Mucosa of rectum (tissue), 2 donors: ENCODE measurements around the gene ADORA1.
A peak's percentile ranks its signal among the peaks of the same experiment; 100 is the strongest.

Experiments used
- H3K27ac ChIP-seq, 2 donors: one replicate each; pipeline ENCODE4 v1.7.0; 2013; ENCODE audit warnings: inconsistent platforms in 2 of 2, low read depth in 2 of 2, low read length in 2 of 2
- H3K27me3 ChIP-seq, 2 donors: one replicate each; pipeline ENCODE4 v1.7.0; 2013; ENCODE audit warnings: low read length in 2 of 2; ENCODE audit not compliant: control insufficient read depth in 2 of 2, insufficient read depth in 2 of 2
- H3K36me3 ChIP-seq, 2 donors: one replicate each; pipeline ENCODE4 v1.7.0; 2013; ENCODE audit warnings: low read length in 2 of 2; ENCODE audit not compliant: control insufficient read depth in 2 of 2, insufficient read depth in 2 of 2
- H3K4me1 ChIP-seq, 2 donors: one replicate each; pipeline ENCODE4 v1.7.0; 2013; ENCODE audit warnings: low read length in 2 of 2, mild to moderate bottlenecking in 1 of 2; ENCODE audit not compliant: control insufficient read depth in 2 of 2, insufficient read depth in 2 of 2
- H3K4me3 ChIP-seq, 2 donors: one replicate each; pipeline ENCODE4 v1.7.0; 2013; ENCODE audit warnings: low read length in 2 of 2
- H3K9ac ChIP-seq, 2 donors: one replicate each; pipeline ENCODE4 v1.7.0; 2013; ENCODE audit warnings: low read length in 2 of 2, low read depth in 1 of 2, mild to moderate bottlenecking in 1 of 2
- H3K9me3 ChIP-seq, 2 donors: one replicate each; pipeline ENCODE4 v1.7.0; 2013; ENCODE audit warnings: low read length in 2 of 2; ENCODE audit not compliant: control insufficient read depth in 2 of 2
- donor health status: healthy.
- donor health status: Normal muscosa, but diverticular disease.

ADORA1 gene

GRCh38 chr1:203129501-203130231, 2.1 kb downstream of the ADORA1 start:
- no peak overlapping the region for H3K27ac ChIP-seq
- peaks cover 17 to 22% of the 10 kb centered on the region in 2 donors for H3K27me3 ChIP-seq
- no peaks in the 10 kb centered on the region for H3K36me3 ChIP-seq
- no peaks in the 10 kb centered on the region for H3K9me3 ChIP-seq
- no peak overlapping the region for H3K9ac ChIP-seq
- H3K4me1 ChIP-seq = peaks cover 12 to 13% of the 10 kb centered on the region in 2 donors
- no peak overlapping the region for H3K4me3 ChIP-seq

- Histone ChIP-seq H3K4me3 (no peak overlapping the region), H3K9me3 (no peaks in the 10 kb centered on the region), H3K27ac (no peak overlapping the region), H3K27me3 (peaks cover 13 to 16% of the 10 kb centered on the region in 2 donors), H3K4me1 (peaks cover 12 to 13% of the 10 kb centered on the region in 2 donors), H3K9ac (no peak overlapping the region), H3K36me3 (no peaks in the 10 kb centered on the region)
These were observed 2.9 kb downstream of the ADORA1 start for GRCh38 chr1:203130358-203130985.

- H3K9ac ChIP-seq = no peak overlapping the region
- H3K4me3 ChIP-seq = no peak overlapping the region
- no peaks in the 10 kb centered on the region for H3K9me3 ChIP-seq
- H3K27ac ChIP-seq = no peak overlapping the region
- peaks cover 4 to 10% of the 10 kb centered on the region in 2 donors for H3K27me3 ChIP-seq
- peaks cover 9 to 21% of the 10 kb centered on the region in 2 donors for H3K4me1 ChIP-seq
- no peaks in the 10 kb centered on the region for H3K36me3 ChIP-seq
These were observed 4.1 kb downstream of the ADORA1 start for GRCh38 chr1:203131548-203132200.

GRCh38 chr1:203133970-203134725, 6.6 kb downstream of the ADORA1 start:
- no peaks in the 10 kb centered on the region for H3K36me3 ChIP-seq
- no peak overlapping the region for H3K4me3 ChIP-seq
- no peaks in the 10 kb centered on the region for H3K27me3 ChIP-seq
- peaks cover 0 to 11% of the 10 kb centered on the region in 2 donors for H3K4me1 ChIP-seq
- H3K9ac ChIP-seq = no peak overlapping the region
- no peaks in the 10 kb centered on the region for H3K9me3 ChIP-seq
- peak overlapping the region in 1 of 2 donors; percentile 2 for H3K27ac ChIP-seq

- H3K27ac ChIP-seq = no peak overlapping the region
- peaks cover 0 to 8% of the 10 kb centered on the region in 2 donors for H3K4me1 ChIP-seq
- H3K36me3 ChIP-seq = no peaks in the 10 kb centered on the region
- no peak overlapping the region for H3K4me3 ChIP-seq
- H3K9ac ChIP-seq = no peak overlapping the region
- no peaks in the 10 kb centered on the region for H3K9me3 ChIP-seq
- no peaks in the 10 kb centered on the region for H3K27me3 ChIP-seq
These were observed 8.2 kb downstream of the ADORA1 start for GRCh38 chr1:203135636-203136305.

GRCh38 chr1:203136409-203137042, 9.0 kb downstream of the ADORA1 start:
- Histone ChIP-seq H3K4me3 (no peak overlapping the region), H3K9me3 (no peaks in the 10 kb centered on the region), H3K27me3 (no peaks in the 10 kb centered on the region), H3K9ac (no peak overlapping the region), H3K36me3 (no peaks in the 10 kb centered on the region), H3K27ac (no peak overlapping the region), H3K4me1 (peaks cover 0 to 8% of the 10 kb centered on the region in 2 donors)

GRCh38 chr1:203137324-203137723, 9.8 kb downstream of the ADORA1 start:
- H3K9ac ChIP-seq = no peak overlapping the region
- H3K9me3 ChIP-seq = no peaks in the 10 kb centered on the region
- H3K4me3 ChIP-seq = no peak overlapping the region
- no peaks in the 10 kb centered on the region for H3K36me3 ChIP-seq
- H3K4me1 ChIP-seq = peaks cover 0 to 8% of the 10 kb centered on the region in 2 donors
- no peak overlapping the region for H3K27ac ChIP-seq
- no peaks in the 10 kb centered on the region for H3K27me3 ChIP-seq

- no peak overlapping the region for H3K4me3 ChIP-seq
- H3K9me3 ChIP-seq = no peaks in the 10 kb centered on the region
- no peak overlapping the region for H3K27ac ChIP-seq
- H3K9ac ChIP-seq = no peak overlapping the region
- H3K4me1 ChIP-seq = peaks cover 0 to 8% of the 10 kb centered on the region in 2 donors
- no peaks in the 10 kb centered on the region for H3K36me3 ChIP-seq
- H3K27me3 ChIP-seq = no peaks in the 10 kb centered on the region
These were observed 10.5 kb downstream of the ADORA1 start for GRCh38 chr1:203138066-203138465.

- Histone ChIP-seq H3K4me1 (peaks cover 0 to 8% of the 10 kb centered on the region in 2 donors), H3K27ac (no peak overlapping the region), H3K27me3 (no peaks in the 10 kb centered on the region), H3K4me3 (no peak overlapping the region), H3K9me3 (no peaks in the 10 kb centered on the region), H3K9ac (no peak overlapping the region), H3K36me3 (no peaks in the 10 kb centered on the region)
These were observed 12.5 kb downstream of the ADORA1 start for GRCh38 chr1:203139976-203140475.
